Effector CD8-positive, alpha-beta T cell (primary cell): ENCODE measurements around the gene CAPN9.

Experiments
- DNase-seq: peaks from one replicate; lab custom pipeline; 2025; lab: John Stamatoyannopoulos, UW

Gene CAPN9

DNA sequence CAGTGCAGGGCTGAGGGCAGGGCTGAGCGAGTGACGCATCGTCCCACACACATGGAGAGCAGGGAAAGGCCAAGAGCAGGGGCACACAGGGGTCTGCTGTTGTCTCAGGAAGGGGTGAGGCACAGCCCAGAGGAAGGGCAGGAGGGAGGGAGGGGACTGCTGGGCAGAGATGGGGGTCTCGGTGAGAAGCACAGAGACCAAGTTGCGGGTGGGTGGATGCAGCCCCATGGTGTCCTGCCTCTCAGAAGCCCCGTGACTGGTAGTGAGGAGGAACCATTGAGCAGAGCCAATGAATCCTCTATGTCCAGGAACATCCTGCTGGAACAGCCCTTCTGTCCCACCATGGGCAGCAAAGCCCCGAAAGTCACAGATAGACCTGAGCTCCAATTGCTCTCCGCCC lies 103.4 kb downstream of the CAPN9 start:
- DNase-seq, result no peak

DNA sequence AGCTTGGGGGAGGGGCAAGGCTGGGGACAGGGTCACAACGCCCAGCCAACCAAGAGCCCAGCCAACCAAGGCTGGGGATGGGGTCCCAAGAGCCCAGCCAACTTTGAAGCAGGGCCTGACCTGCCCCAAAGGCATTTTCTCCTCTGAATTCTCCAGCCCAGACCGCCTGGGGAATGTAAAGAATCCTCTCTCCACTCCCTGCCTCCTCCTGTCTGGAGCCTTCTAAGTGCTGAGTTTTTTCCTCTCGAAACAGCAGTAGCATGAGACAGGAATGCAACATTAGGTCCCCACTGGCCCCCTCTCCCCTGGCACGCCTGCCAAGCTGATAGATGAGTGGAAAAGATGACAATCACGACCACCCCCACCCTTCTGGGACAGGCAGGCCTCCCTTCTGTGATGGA lies 104.1 kb downstream of the CAPN9 start:
- DNase-seq, result no peak
